H1 (cell line): ENCODE data around the gene MPPE1. TPM values are rescaled to one million over a fixed set of nuclear protein-coding genes. Genes with fewer than 3 reads are reported as not detected.
A peak's percentile ranks its signal among the peaks of the same experiment; 100 is the strongest.

Experiments used
- CTCF ChIA-PET: fragments of 300-600 bp; sonication (Branson Sonifier 250); formaldehyde crosslinking; loops from one replicate; lab custom pipeline; 2021; ENCODE audit not compliant: partially characterized antibody; lab: Charles Lee
- POLR2A ChIA-PET: fragments of 300-600 bp; sonication (Branson Sonifier 250); formaldehyde crosslinking; loops from one replicate; lab custom pipeline; 2021; ENCODE audit warnings: inconsistent platforms; ENCODE audit not compliant: partially characterized antibody; lab: Charles Lee
- DNase-seq, 2 experiments: peaks; one replicate each; pipeline versions ENCODE4 v3.0.0 to v3.0.0-alpha.2; 2010 to 2022; ENCODE audit warnings: low spot score in 2 of 2, low read depth in 1 of 2, mixed read lengths in 1 of 2
- FAIRE-seq: peaks from 2 replicates; lab custom pipeline; 2011; peaks lifted over from hg19 to GRCh38; lab: Jason Lieb, UNC
- H2AFZ ChIP-seq: 2 replicates; pipeline ENCODE4 v1.8.1; 2012; ENCODE audit warnings: low read length, inconsistent platforms
- H2AK5ac ChIP-seq: 2 replicates; pipeline ENCODE4 v1.6.1; 2013; ENCODE audit warnings: low read depth, low read length
- H2BK120ac ChIP-seq: replicated peaks from 2 replicates; pipeline ENCODE3; 2013; ENCODE audit warnings: low read depth, low read length, inconsistent platforms
- H2BK12ac ChIP-seq: 2 replicates; pipeline ENCODE4 v1.6.1; 2013; ENCODE audit warnings: low read depth, low read length
- H2BK15ac ChIP-seq: 2 replicates; pipeline ENCODE4 v1.6.1; 2013; ENCODE audit warnings: low read length
- H2BK20ac ChIP-seq: 2 replicates; pipeline ENCODE4 v1.6.1; 2013; ENCODE audit warnings: low read length
- H2BK5ac ChIP-seq: 2 replicates; pipeline ENCODE4 v1.6.1; 2013; ENCODE audit warnings: low read depth, low read length
- H3K14ac ChIP-seq: 2 replicates; pipeline ENCODE4 v1.6.1; 2013; ENCODE audit warnings: inconsistent platforms; ENCODE audit not compliant: insufficient read length
- H3K18ac ChIP-seq: 2 replicates; pipeline ENCODE4 v1.6.1; 2013; ENCODE audit warnings: low read length; ENCODE audit errors: extremely low read depth
- H3K23ac ChIP-seq: 2 replicates; pipeline ENCODE4 v1.6.1; 2013; ENCODE audit warnings: inconsistent platforms; ENCODE audit not compliant: insufficient read length
- H3K23me2 ChIP-seq: 2 replicates; pipeline ENCODE4 v1.6.1; 2013; ENCODE audit warnings: low read depth, low read length
- H3K27ac ChIP-seq: 2 replicates; pipeline ENCODE4 v1.6.1; 2011; ENCODE audit warnings: low read depth, low read length, inconsistent platforms
- H3K27me3 ChIP-seq, 4 experiments: replicated peaks in 1 of 4; 1 replicate in 1 of 4; 2 replicates in 3 of 4; pipeline versions ENCODE4 v1.6.1 to v1.8.1; 2011 to 2013; ENCODE audit warnings: low read length in 3 of 4, mild to moderate bottlenecking in 3 of 4, inconsistent platforms in 2 of 4, mixed read lengths in 2 of 4, moderate library complexity in 1 of 4; ENCODE audit not compliant: control insufficient read depth in 3 of 4, insufficient read depth in 3 of 4; ENCODE audit errors: extremely low read depth in 1 of 4
- H3K36me3 ChIP-seq, 4 experiments: 2 replicates each; pipeline versions ENCODE4 v1.6.1 to v1.8.1; 2011 to 2013; ENCODE audit warnings: mild to moderate bottlenecking in 4 of 4, low read length in 3 of 4, moderate library complexity in 2 of 4, control low read depth in 1 of 4, inconsistent platforms in 1 of 4; ENCODE audit not compliant: insufficient read depth in 4 of 4, control insufficient read depth in 2 of 4
- H3K4ac ChIP-seq: replicated peaks from 2 replicates; pipeline ENCODE3; 2013; ENCODE audit warnings: low read length, low read depth, mixed read lengths, inconsistent platforms; ENCODE audit not compliant: insufficient read length
- H3K4me1 ChIP-seq, 4 experiments: replicated peaks in 1 of 4; 1 replicate in 1 of 4; 2 replicates in 3 of 4; pipeline versions ENCODE4 v1.6.1 to v1.8.1; 2011 to 2013; ENCODE audit warnings: low read length in 3 of 4, inconsistent platforms in 2 of 4, mixed read lengths in 1 of 4; ENCODE audit not compliant: insufficient read depth in 4 of 4, control insufficient read depth in 3 of 4
- H3K4me2 ChIP-seq, 2 experiments: 2 replicates each; pipeline versions ENCODE4 v1.6.1 to v1.8.1; 2011 to 2013; ENCODE audit warnings: low read depth in 2 of 2, low read length in 2 of 2, control low read depth in 1 of 2, inconsistent platforms in 1 of 2, mild to moderate bottlenecking in 1 of 2; ENCODE audit not compliant: insufficient read depth in 1 of 2
- H3K4me3 ChIP-seq, 4 experiments: fragments of 200-600, 300-600 bp in 1 of 4; sonication (generic), shearing (Covaris generic), sonication (Bioruptor Twin) in 1 of 4; 2 replicates each; pipeline versions ENCODE4 v1.5.1 to v1.8.1; 2011 to 2016; ENCODE audit warnings: low read length in 4 of 4, low read depth in 3 of 4, control low read depth in 2 of 4, inconsistent platforms in 2 of 4, mild to moderate bottlenecking in 2 of 4, mixed read lengths in 1 of 4, moderate library complexity in 1 of 4; ENCODE audit not compliant: insufficient read depth in 2 of 4; ENCODE audit errors: extremely low read depth in 1 of 4
- H3K56ac ChIP-seq: replicated peaks from 2 replicates; pipeline ENCODE3; 2013; ENCODE audit warnings: low read depth, mild to moderate bottlenecking, mixed read lengths, low read length, inconsistent platforms; ENCODE audit not compliant: insufficient read length
- H3K79me1 ChIP-seq: 2 replicates; pipeline ENCODE4 v1.6.1; 2013; ENCODE audit warnings: low read depth, low read length, control low read depth
- H3K79me2 ChIP-seq, 2 experiments: 2 replicates each; pipeline versions ENCODE4 v1.6.1 to v1.8.1; 2012 to 2013; ENCODE audit warnings: low read length in 2 of 2, mild to moderate bottlenecking in 2 of 2, inconsistent platforms in 1 of 2; ENCODE audit not compliant: insufficient read depth in 2 of 2, control insufficient read depth in 1 of 2
- H3K9ac ChIP-seq, 4 experiments: replicated peaks in 1 of 4; 1 replicate in 1 of 4; 2 replicates in 3 of 4; pipeline versions ENCODE4 v1.6.1 to v1.8.1; 2011 to 2013; ENCODE audit warnings: low read depth in 3 of 4, low read length in 3 of 4, control low read depth in 2 of 4, mild to moderate bottlenecking in 2 of 4, moderate library complexity in 2 of 4, inconsistent platforms in 1 of 4; ENCODE audit errors: extremely low read depth in 1 of 4
- H3K9me3 ChIP-seq, 2 experiments: 2 replicates each; pipeline versions ENCODE4 v1.6.1 to v1.8.1; 2012 to 2013; ENCODE audit warnings: mild to moderate bottlenecking in 2 of 2, moderate library complexity in 2 of 2, control low read depth in 1 of 2, inconsistent platforms in 1 of 2, low read depth in 1 of 2, low read length in 1 of 2, mixed read lengths in 1 of 2; ENCODE audit not compliant: insufficient read depth in 2 of 2
- H4K20me1 ChIP-seq, 2 experiments: replicated peaks in 1 of 2; 2 replicates each; pipeline versions ENCODE3 to v1.8.1; 2011 to 2013; ENCODE audit warnings: inconsistent platforms in 2 of 2, low read length in 2 of 2, mild to moderate bottlenecking in 1 of 2; ENCODE audit not compliant: insufficient read depth in 2 of 2, control insufficient read depth in 1 of 2
- H4K5ac ChIP-seq: 2 replicates; pipeline ENCODE4 v1.6.1; 2013; ENCODE audit warnings: low read length, low read depth, mixed read lengths, inconsistent platforms; ENCODE audit not compliant: insufficient read length
- H4K8ac ChIP-seq: 2 replicates; pipeline ENCODE4 v1.8.0; 2013; ENCODE audit warnings: mild to moderate bottlenecking, moderate library complexity, low read length, inconsistent platforms; ENCODE audit not compliant: insufficient read depth; ENCODE audit errors: extremely low read depth
- H4K91ac ChIP-seq: replicated peaks from 2 replicates; pipeline ENCODE3; 2013; ENCODE audit warnings: low read length, mixed read lengths, inconsistent platforms; ENCODE audit not compliant: insufficient read length
- BCL11A ChIP-seq, 2 experiments: IDR thresholded peaks; one replicate each; pipeline ENCODE4 v1.6.1; 2011; ENCODE audit warnings: low read depth in 2 of 2, low read length in 2 of 2, mild to moderate bottlenecking in 2 of 2
- MAFK ChIP-seq: IDR thresholded peaks from 2 replicates; pipeline ENCODE4 v1.6.1; 2012; ENCODE audit warnings: low read depth, mild to moderate bottlenecking, improper control_type of control experiment, low read length
- SIX5 ChIP-seq: IDR thresholded peaks from 2 replicates; pipeline ENCODE4 v1.6.1; 2011; ENCODE audit warnings: mild to moderate bottlenecking, low read depth, low read length
- WGBS, 2 experiments: shearing (Covaris generic) in 1 of 2; methylation state at CpG; one replicate each; pipeline versions ENCODE4 v1.1.6 to v1.1.7; 2013 to 2015; ENCODE audit warnings: low lambda C conversion rate in 2 of 2, mixed read lengths in 2 of 2, inconsistent platforms in 1 of 2, low coverage in 1 of 2, missing lambda C conversion rate in 1 of 2; ENCODE audit not compliant: insufficient replicate concordance in 2 of 2, insufficient coverage in 1 of 2, insufficient read length in 1 of 2; ENCODE audit errors: extremely low coverage in 1 of 2, missing lambda C conversion rate in 1 of 2; 5-methylcytosine and 5-hydroxymethylcytosine counted together
- polyA plus RNA-seq, 7 experiments: library from polyadenylated mRNA; depleted of rRNA in 3 of 7; stranded (reverse) in 5 of 7; unstranded in 2 of 7; fragments of >200 nt in 5 of 7; fragments of 200-250 nt in 2 of 7; gene quantifications; 1 replicate in 5 of 7; 2 replicates in 1 of 7; 4 replicates in 1 of 7; pipeline versions ENCODE4 v1.2.1 to v1.2.3, GENCODE V29; 2011 to 2013; ENCODE audit warnings: missing spikeins in 2 of 7, mixed read lengths in 2 of 7
- total RNA-seq: library from RNA; stranded (reverse); fragmentation: NEBNext Ultra II Directional; extraction: Animal tissue kit (Norgen Biotek cat#: 25700); gene quantifications from 2 replicates; pipeline ENCODE4 v1.2.1, GENCODE V29; 2021

The MPPE1 gene
- total and polyA plus RNA-seq, 2 of the 8 experiments (the other 6 are each of a cell fraction or from before 2014, with no cell fraction given) = 13.7 to 20.9 TPM

GRCh38 chr18:11845654-11846053 is 62.5 kb downstream of the MPPE1 start:
- peaks cover 3 to 5% (median 4%) of the 10 kb centered on the region in 4 experiments; a peak in 5 of 7 replicates for H3K4me1 ChIP-seq
- WGBS, 2 experiments = 84% methylated on average over 4 of the region's 4 CpGs; no CpG with 5 or more reads in 1 of the 2 experiments
- no peak overlapping the region for H3K23ac ChIP-seq
- H2AK5ac ChIP-seq = no peak overlapping the region
- no peak overlapping the region for H2AFZ ChIP-seq
- no peaks in the 10 kb centered on the region for H3K9me3 ChIP-seq
- H3K27ac ChIP-seq = no peak overlapping the region
- no peaks in the 10 kb centered on the region; the same call in 1 of the 2 replicates for H3K79me1 ChIP-seq
- H3K56ac ChIP-seq = no peak overlapping the region
- no peak overlapping the region for H3K4me3 ChIP-seq
- H3K4me2 ChIP-seq = no peak overlapping the region
- ChIA-PET CTCF (interaction anchor here (0.6 to 1.3 kb wide), 3 partner anchors 9 to 20 kb away, joined by 3 to 4 read pairs (median 3); no protein-coding TSS in a partner anchor), POLR2A (no interaction called here)
- no peak overlapping the region for H3K18ac ChIP-seq
- no peaks in the 10 kb centered on the region for H3K36me3 ChIP-seq
- H3K27me3 ChIP-seq = no peaks in the 10 kb centered on the region
- no peaks in the 10 kb centered on the region for H3K23me2 ChIP-seq
- no peaks in the 10 kb centered on the region for H4K20me1 ChIP-seq
- H4K91ac ChIP-seq = no peak overlapping the region
- no peak overlapping the region for H4K5ac ChIP-seq
- no peak overlapping the region for H3K9ac ChIP-seq
- H3K79me2 ChIP-seq = no peaks in the 10 kb centered on the region
- H2BK20ac ChIP-seq = no peak overlapping the region
- no peak overlapping the region for H2BK12ac ChIP-seq
- no peak overlapping the region for H2BK15ac ChIP-seq
- TF ChIP-seq MAFK (peak; percentile 61), BCL11A (IDR thresholded peaks at IDR 0.05; ENCODE audit: low read depth in 2 of 2, low read length in 2 of 2) (no peak), SIX5 (no peak)
- DNase-seq (no peak), FAIRE-seq (no peak)
- H2BK5ac ChIP-seq = no peak overlapping the region
- no peak overlapping the region for H4K8ac ChIP-seq
- H3K4ac ChIP-seq = no peak overlapping the region
- no peak overlapping the region for H2BK120ac ChIP-seq
- no peak overlapping the region for H3K14ac ChIP-seq
